Astrocyte (in vitro differentiated cells and primary cell): ENCODE data around the gene KRT36. TPM values are rescaled to one million over a fixed set of nuclear protein-coding genes. Genes with fewer than 3 reads are reported as not detected.

ENCODE experiments used
- DNase-seq: peaks from one replicate; pipeline ENCODE4 v3.0.0-alpha.2; 2010; ENCODE audit warnings: low read depth
- FAIRE-seq: peaks from 2 replicates; lab custom pipeline; 2011; peaks lifted over from hg19 to GRCh38; lab: Jason Lieb, UNC
- H2AFZ ChIP-seq: 2 replicates; pipeline ENCODE4 v1.6.0; 2012; ENCODE audit warnings: low read depth, low read length, inconsistent platforms
- H3K27ac ChIP-seq: 2 replicates; pipeline ENCODE4 v1.5.1; 2011; ENCODE audit warnings: low read depth, low read length, inconsistent platforms
- H3K27me3 ChIP-seq: 2 replicates; pipeline ENCODE4 v1.6.0; 2011; ENCODE audit warnings: low read length, inconsistent platforms; ENCODE audit not compliant: insufficient read depth
- H3K36me3 ChIP-seq: 2 replicates; pipeline ENCODE4 v1.5.1; 2011; ENCODE audit warnings: low read length, inconsistent platforms; ENCODE audit not compliant: insufficient read depth
- H3K4me1 ChIP-seq: 2 replicates; pipeline ENCODE4 v1.5.1; 2011; ENCODE audit warnings: low read length, inconsistent platforms; ENCODE audit not compliant: insufficient read depth
- H3K4me2 ChIP-seq: 2 replicates; pipeline ENCODE4 v1.6.0; 2012; ENCODE audit warnings: low read length, inconsistent platforms
- H3K4me3 ChIP-seq: 2 replicates; pipeline ENCODE4 v1.5.1; 2011; ENCODE audit warnings: low read depth, mild to moderate bottlenecking, low read length, inconsistent platforms; ENCODE audit not compliant: insufficient read depth
- H3K79me2 ChIP-seq: 2 replicates; pipeline ENCODE4 v1.6.0; 2012; ENCODE audit warnings: mild to moderate bottlenecking, low read length, inconsistent platforms; ENCODE audit not compliant: insufficient read depth
- H3K9ac ChIP-seq: 2 replicates; pipeline ENCODE4 v1.6.0; 2012; ENCODE audit warnings: mild to moderate bottlenecking, low read length, inconsistent platforms
- H3K9me3 ChIP-seq: 2 replicates; pipeline ENCODE4 v1.5.1; 2012; ENCODE audit warnings: low read depth, mild to moderate bottlenecking, low read length, inconsistent platforms; ENCODE audit not compliant: insufficient read depth
- H4K20me1 ChIP-seq: 2 replicates; pipeline ENCODE4 v1.6.0; 2012; ENCODE audit warnings: low read length, inconsistent platforms; ENCODE audit not compliant: insufficient read depth
- H3K27ac Mint-ChIP-seq: one replicate; pipeline ENCODE4 v1.8.0; 2021; ENCODE audit warnings: mild to moderate bottlenecking, mixed read lengths; ENCODE audit not compliant: unreplicated experiment
- H3K27me3 Mint-ChIP-seq: one replicate; pipeline ENCODE4 v1.8.0; 2021; ENCODE audit warnings: low read depth, mixed read lengths; ENCODE audit not compliant: unreplicated experiment
- H3K36me3 Mint-ChIP-seq: one replicate; pipeline ENCODE4 v1.8.0; 2021; ENCODE audit warnings: low read depth, mixed read lengths; ENCODE audit not compliant: unreplicated experiment
- H3K4me1 Mint-ChIP-seq: one replicate; pipeline ENCODE4 v1.8.0; 2021; ENCODE audit warnings: low read depth, mixed read lengths; ENCODE audit not compliant: unreplicated experiment
- H3K4me3 Mint-ChIP-seq: one replicate; pipeline ENCODE4 v1.8.0; 2021; ENCODE audit warnings: mild to moderate bottlenecking, moderate library complexity, mixed read lengths; ENCODE audit not compliant: unreplicated experiment
- H3K9me3 Mint-ChIP-seq: one replicate; pipeline ENCODE4 v1.8.0; 2021; ENCODE audit warnings: mild to moderate bottlenecking, mixed read lengths; ENCODE audit not compliant: unreplicated experiment
- CTCF ChIP-seq: IDR thresholded peaks from 2 replicates; pipeline ENCODE4 v1.5.1; 2011; ENCODE audit warnings: low read depth, mild to moderate bottlenecking, inconsistent platforms, low read length, moderate library complexity; ENCODE audit not compliant: insufficient read depth
- EZH2 ChIP-seq: IDR thresholded peaks from 2 replicates; pipeline ENCODE4 v1.6.1; 2012; ENCODE audit warnings: mild to moderate bottlenecking, low read length, inconsistent platforms; ENCODE audit not compliant: insufficient read depth
- total RNA-seq: library from RNA; stranded (reverse); gene quantifications from 2 replicates; pipeline ENCODE4 v1.2.1, GENCODE V29; 2021

The KRT36 gene
- total RNA-seq, 1 donor from 2014 or later, result not detected

DNA sequence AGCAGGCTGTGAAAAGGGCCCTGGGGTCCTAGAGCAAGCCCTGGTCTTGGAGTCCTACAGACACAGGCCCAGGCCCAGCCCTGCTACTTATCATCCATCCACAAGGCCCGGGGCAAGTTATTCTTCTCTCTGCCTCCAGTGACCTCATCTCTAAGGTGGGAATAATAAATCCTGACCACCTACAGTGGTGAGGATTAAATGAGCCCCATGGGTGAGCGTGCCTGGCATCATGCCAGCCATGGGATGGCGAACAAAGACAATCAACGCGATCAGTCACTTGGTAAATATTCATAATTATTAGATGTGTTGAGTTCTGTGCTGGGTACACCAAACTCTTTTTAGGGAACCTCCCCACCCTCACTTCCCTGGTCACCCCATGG, 23.4 kb upstream of the KRT36 start:
- no peak for TF ChIP-seq EZH2
- no peak for TF ChIP-seq CTCF

GRCh38 chr17:41512546-41513167, 22.9 kb upstream of the KRT36 start:
- no peak overlapping the region for H3K4me2 ChIP-seq
- H3K9me3 ChIP-seq, result no peaks in the 10 kb centered on the region
- H3K4me3 ChIP-seq, result no peak overlapping the region
- no peaks in the 10 kb centered on the region for H3K4me1 Mint-ChIP-seq
- H3K27me3 Mint-ChIP-seq, result peaks cover 20% of the 10 kb centered on the region
- no peaks in the 10 kb centered on the region for H4K20me1 ChIP-seq
- H3K4me3 Mint-ChIP-seq, result no peak overlapping the region
- no peak overlapping the region for H2AFZ ChIP-seq
- H3K27me3 ChIP-seq, result no peaks in the 10 kb centered on the region
- no peaks in the 10 kb centered on the region for H3K4me1 ChIP-seq
- H3K27ac ChIP-seq, result no peak overlapping the region
- DNase-seq (no peak), FAIRE-seq (no peak)
- H3K9me3 Mint-ChIP-seq, result peaks cover 4% of the 10 kb centered on the region
- H3K27ac Mint-ChIP-seq, result no peak overlapping the region
- no peaks in the 10 kb centered on the region for H3K36me3 ChIP-seq
- peaks cover 2% of the 10 kb centered on the region for H3K36me3 Mint-ChIP-seq
- no peaks in the 10 kb centered on the region for H3K79me2 ChIP-seq
- TF ChIP-seq CTCF (no peak), EZH2 (no peak)
- H3K9ac ChIP-seq, result no peak overlapping the region

More for the DNA sequence above, 23.4 kb upstream of the KRT36 start:
- H3K9me3 Mint-ChIP-seq, result peaks cover 4% of the 10 kb centered on the region
- Histone ChIP-seq H3K27ac (no peak overlapping the region), H3K4me2 (no peak overlapping the region), H3K9ac (no peak overlapping the region), H4K20me1 (no peaks in the 10 kb centered on the region), H3K27me3 (no peaks in the 10 kb centered on the region), H3K9me3 (no peaks in the 10 kb centered on the region), H3K36me3 (no peaks in the 10 kb centered on the region), H3K4me1 (no peaks in the 10 kb centered on the region), H2AFZ (no peak overlapping the region), H3K4me3 (no peak overlapping the region), H3K79me2 (no peaks in the 10 kb centered on the region)
- no peaks in the 10 kb centered on the region for H3K4me1 Mint-ChIP-seq
- DNase-seq, result no peak
- H3K27me3 Mint-ChIP-seq, result peaks cover 20% of the 10 kb centered on the region
- no peak overlapping the region for H3K4me3 Mint-ChIP-seq
- no peak overlapping the region for H3K27ac Mint-ChIP-seq
- H3K36me3 Mint-ChIP-seq, result peaks cover 2% of the 10 kb centered on the region
- no peak for FAIRE-seq

DNA sequence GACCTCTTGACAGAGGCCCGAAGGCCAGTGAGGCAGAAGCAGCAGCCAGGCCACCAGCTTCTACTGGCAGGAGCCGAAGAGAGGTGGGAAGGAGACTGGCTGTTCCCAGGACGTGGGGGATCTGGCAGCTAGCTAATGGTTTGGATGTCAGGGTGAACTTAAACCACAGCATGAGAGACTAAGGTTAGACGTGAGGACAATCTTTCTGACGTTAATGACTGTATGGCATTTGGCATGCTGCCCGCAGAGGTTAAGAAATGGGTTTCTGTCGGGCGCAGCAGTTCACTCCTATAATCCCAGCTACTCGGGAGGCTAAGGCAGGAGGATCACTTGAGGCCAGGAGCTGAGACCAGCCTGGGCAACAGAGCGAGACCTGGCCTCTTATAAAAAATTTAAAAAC, 22.0 kb upstream of the KRT36 start:
- no peak for TF ChIP-seq CTCF
- no peak for TF ChIP-seq EZH2
- Mint-ChIP-seq H3K27ac (no peak overlapping the region), H3K36me3 (peaks cover 2% of the 10 kb centered on the region), H3K4me3 (no peak overlapping the region), H3K4me1 (no peaks in the 10 kb centered on the region), H3K9me3 (peaks cover 2% of the 10 kb centered on the region), H3K27me3 (peaks cover 20% of the 10 kb centered on the region)
- H3K36me3 ChIP-seq, result no peaks in the 10 kb centered on the region
- H4K20me1 ChIP-seq, result no peaks in the 10 kb centered on the region
- H3K27ac ChIP-seq, result no peak overlapping the region
- DNase-seq (no peak), FAIRE-seq (no peak)
- H3K9me3 ChIP-seq, result no peaks in the 10 kb centered on the region
- H3K9ac ChIP-seq, result no peak overlapping the region
- no peaks in the 10 kb centered on the region for H3K27me3 ChIP-seq
- no peak overlapping the region for H3K4me3 ChIP-seq
- no peaks in the 10 kb centered on the region for H3K4me1 ChIP-seq
- no peaks in the 10 kb centered on the region for H3K79me2 ChIP-seq
- no peak overlapping the region for H2AFZ ChIP-seq
- no peak overlapping the region for H3K4me2 ChIP-seq
